NCI-H2107 treated with DMSO at 0.1 percent for 48 hours (cell line): ENCODE results near the gene NOS3.

Source experiments
- DNase-seq: peaks from one replicate; lab custom pipeline; 2025; ENCODE audit not compliant: unreplicated experiment; lab: John Stamatoyannopoulos, UW

NOS3 gene

DNA sequence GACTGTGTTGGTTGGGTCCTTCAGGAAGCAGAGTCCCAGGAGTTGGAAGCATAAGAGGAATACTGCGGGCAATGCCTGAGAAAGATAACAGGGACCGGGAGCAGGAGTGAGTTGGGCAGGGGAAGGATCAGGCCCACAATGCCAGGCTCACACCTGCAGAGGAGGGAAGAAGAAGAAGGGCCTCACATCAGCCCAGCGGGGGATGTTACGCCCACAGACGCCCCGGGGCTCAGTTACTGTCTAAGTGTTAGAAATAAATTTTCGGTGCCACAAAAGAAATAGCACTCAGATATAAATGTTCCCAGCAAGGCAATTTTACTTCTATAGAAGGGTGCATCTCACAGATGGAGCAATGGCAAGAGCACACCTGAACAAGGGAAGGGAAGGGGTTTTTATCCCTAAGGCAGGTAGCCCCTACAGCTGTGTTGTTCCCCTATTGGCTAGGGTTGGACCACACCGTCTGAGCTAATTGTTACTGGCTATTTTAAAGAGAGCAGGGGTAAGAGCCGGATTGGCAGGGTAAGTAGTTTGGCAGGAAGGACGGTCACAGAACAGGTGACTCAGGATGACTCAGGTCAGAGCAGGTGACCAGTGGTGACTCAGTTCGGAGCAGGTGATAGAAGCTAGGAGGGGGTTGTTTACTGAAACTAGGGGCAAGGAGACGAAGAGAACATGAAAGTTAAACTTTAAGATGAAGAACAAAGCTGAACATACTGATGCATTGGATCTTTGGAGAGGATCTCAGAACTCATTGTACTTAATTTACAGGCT is at the start of gene NOS3:
Gene NOS3 (plus strand): TSS at position 602 of the 771 bp plus-strand sequence. CDS start 2,787 bp downstream, outside the sequence.
- no peak for DNase-seq

DNA sequence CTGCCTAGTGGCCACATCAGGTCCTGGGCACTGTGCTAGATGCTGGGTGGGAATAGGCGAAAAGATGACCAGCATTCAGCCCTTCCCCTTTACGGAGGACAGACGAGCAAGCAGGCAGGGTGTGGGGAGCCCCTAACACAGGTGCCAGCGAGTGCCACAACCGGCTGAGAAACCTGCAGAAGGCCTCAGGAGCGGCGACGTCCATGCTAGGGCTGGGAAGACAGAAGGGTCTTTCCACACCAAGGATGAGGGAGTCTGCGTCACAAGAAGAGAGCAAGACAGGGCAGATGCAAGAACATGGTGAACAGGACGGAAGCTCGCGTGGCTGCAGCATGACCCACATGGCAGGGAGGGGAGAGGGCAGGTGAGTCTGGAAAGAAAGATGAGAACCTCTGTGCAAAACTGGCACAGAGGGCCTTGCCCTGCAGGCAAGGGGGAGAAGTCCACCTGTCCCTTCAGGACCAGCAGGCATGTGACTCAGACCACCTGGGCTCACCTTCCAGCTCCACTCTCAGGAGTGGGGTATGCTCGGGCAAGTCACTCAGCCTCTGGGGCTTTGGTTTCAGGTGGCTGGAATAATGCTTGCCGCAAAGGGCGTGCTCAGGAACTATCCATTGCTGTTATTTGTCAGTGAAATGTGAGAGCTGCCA is 49.3 kb upstream of the NOS3 start:
- DNase-seq = peak; percentile 85

DNA sequence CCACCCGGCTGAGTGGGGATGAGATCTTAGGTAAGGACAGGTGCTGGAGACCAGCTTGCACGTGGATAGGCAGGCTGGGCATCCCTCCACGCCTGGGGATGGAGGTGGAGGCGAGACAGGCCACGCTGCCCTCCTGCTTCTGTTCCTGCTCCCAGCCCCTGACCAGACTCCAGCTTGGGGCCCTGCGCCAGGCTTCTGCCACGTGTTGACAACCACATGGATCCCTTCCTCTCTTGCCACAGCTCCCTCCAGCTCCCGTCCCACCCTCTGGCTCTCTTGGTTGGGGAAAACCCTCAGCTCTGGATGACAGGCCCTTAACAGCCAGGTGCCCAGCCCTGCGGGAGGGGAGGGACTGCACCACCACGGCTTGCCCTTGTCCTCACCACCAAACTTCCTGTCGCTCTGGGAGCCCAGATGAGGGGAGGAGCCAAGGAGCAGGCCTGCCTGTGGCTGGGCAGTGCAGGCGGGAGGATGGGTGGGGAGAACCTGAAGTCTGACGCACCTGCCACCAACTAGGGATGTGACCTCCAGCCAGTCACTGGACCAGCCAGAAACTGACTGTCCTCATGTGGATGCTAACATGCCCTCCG is 48.7 kb upstream of the NOS3 start:
- DNase-seq = peak; percentile 80

DNA sequence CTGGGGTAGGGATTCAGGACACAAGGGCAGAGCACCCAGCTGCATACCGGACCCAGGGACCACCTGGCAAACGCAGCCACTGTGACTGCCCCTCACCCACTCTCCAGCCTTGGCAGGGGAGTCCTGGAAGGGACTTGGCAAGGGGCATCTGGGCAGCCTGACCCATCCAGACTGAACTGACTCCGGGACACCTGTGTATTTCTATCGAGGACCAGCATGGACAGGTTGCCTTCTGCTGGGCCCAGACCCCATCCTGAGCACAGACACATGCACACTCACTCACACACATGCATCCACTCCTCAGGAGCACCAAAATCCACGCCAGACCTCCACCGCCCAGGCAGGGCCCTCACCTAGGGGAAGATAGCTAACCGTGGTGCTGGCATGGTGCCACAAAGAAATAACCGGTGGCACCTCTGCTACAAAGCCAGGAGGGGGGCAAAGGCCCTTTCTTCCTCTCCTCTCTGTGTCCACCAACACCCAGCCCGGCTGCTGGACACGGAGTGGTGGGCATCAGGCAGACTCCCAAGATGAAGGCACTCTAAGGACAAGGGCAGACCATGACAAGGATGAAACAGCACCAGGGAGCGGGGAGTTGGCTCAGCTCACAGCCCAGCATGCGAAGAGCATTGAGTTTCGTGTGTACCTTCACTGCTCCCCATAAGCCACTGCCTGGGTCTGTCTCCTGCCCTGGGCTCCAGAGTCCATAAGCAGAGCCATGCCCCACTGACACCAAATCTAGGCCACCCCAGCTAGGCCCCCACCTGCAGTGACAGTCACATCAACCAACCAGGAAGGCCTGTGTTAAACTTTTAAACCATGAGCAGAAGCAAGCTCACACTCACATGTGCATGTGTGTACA is 48.0 kb upstream of the NOS3 start:
- DNase-seq = no peak

DNA sequence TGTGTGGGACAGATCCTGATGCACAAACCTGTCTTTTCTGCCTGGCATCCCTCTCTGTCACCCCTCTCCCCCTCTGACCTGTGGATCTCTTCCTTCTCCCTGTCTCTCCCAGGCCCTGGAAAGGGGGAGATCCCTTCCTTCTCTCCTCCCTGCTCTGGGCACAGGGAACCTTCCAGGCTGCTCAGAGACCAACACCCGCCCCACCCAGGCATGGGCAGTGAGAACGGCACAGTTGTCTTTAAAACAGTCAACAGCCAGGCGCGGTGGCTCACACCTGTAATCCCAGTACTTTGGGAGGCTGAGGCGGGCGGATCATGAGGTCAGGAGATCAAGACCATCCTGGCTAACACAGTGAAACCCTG is 47.4 kb upstream of the NOS3 start:
- no peak for DNase-seq

DNA sequence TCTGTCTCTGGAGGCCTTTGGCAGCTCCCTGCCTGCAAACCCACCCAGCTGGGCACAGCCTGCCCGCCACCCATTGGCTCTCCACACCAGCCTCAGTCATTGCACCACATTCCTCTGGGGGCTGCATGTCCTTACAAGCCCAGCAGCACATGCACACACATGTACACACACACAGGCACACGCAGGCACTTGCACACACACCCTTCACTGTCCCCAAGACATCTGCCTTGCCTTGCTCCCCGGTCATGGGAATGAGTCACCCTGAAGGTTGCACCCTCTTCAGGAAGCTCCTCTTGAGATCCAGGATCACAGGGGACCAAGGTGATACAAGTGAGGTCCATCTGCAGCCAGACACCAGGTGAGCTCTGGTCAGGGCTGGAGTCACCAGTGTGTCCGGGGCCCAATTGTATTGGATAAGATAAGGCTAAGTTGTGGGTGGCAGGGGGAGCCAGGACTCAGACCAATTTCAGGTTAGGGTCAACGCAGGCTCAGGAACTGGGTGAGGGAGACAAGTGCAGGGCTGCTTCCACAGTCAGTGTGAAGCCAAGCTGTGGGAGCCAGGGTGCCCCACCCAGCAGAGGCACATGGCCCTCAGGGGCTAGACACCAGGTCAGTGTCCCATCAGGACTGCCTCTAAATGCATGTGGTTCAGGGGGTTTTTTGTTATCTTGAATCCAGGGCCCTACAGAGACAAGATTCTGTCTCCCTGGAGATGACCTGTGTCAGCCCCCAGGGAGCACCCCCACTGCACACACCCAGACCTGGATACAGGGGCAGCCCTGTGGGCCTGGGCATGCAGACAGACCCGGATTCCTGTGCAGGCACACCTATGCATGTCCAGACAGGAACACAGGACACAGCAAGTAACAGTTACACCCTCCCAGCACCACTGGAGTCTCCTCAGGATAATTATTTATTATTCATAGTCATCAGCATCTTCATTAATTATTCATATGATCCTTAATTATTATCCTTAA is 46.5 kb upstream of the NOS3 start:
- no peak for DNase-seq

DNA sequence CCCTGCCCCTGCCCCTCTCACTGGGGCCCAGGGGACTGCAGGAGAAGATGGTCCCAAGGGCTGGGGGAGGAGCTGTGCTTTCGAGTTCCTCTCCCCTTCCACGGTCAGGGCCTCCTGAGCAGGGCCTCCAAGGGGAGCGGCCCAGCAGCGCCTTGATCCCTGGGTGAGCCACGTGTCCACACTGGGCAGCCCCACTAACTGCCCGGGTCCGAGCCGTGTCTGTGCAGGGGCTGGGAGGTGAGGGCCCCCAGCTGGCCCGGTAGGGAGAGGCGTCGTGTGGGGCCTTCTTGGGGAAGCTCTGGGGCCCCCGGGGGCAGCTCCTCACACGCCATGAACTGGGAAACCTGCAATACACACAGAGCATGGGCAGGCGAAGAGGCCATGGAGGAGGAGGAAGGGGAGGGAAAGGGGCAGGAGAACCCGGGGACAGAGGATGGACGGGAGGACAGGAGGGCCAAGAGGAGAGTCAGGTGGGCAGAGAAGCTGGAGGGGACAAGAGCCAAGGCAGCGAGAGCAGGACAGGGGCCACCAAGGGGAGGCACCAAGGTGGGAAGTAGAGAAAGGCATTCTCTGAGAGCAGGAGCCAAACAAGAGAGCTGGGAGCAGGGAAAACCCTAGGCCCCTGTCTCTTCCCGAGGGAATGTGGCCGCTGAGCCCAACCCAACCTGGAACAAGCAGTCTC is 45.5 kb upstream of the NOS3 start:
- DNase-seq = no peak

DNA sequence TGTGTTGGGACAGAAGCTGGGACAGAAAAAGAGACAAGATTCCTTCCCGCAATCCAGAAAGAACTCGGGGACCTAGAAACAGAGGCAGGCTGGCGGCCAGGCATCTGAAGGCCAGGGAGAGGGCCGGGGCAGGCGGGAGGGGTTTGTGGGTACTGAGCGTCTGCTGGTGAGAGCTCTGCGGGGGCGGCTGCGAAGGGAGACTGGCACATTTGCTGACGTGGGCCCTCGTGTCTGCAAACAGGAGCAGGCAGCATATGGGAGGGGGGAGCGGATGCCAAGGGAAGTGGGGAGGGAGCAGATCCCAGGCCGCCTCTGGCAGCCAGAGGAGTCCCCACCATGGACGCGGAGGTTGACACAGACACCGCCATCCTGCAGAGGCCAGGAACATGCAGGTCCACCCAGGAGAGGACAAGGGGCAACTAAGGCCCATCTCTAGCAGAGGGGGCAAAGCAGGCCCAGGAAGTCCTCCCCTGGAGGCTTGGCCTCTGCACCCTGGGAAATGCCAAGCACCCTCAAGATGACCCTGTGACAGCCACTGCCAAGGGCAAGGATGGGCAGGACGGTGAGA is 44.9 kb upstream of the NOS3 start:
- no peak for DNase-seq

DNA sequence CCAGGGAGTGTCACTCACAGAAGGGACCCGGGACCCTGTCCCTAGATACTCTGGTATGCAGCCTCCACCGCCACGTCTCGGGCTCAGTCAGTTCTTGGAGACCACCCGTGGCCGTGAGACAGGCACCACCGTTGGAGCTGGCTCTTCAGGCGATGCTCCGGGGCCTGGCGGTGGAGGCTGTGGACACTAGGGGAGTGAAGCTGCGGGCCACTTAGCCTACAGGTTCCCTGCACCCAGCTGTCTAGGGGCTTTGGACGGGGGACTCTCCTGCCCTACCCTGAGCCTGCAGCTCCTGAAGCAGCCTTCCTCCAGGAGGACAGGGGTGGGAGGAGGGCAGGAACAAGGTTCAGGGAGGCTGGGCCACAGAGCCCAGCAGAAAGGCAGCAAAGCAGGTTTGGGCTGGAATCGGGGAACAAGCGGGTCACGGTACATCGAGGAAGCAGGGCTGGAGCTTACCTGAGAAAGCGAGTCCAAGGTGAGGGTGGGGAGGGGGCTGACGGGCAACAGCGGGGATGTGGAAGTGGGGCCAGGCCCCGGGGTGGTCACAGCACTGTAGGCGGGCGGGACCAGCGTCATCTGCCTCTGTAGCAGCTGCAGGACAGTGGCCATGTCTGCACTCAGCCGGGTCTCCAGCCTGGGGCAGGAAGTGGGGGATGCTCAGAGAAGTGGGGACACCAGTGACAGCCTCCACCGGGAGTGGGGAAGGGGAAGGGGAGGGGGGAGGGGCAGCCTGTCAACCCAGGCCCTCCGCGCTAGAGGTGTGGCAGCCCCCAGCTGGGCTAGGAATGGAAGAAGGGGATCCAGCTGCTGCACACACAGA is 44.2 kb upstream of the NOS3 start:
- no peak for DNase-seq

DNA sequence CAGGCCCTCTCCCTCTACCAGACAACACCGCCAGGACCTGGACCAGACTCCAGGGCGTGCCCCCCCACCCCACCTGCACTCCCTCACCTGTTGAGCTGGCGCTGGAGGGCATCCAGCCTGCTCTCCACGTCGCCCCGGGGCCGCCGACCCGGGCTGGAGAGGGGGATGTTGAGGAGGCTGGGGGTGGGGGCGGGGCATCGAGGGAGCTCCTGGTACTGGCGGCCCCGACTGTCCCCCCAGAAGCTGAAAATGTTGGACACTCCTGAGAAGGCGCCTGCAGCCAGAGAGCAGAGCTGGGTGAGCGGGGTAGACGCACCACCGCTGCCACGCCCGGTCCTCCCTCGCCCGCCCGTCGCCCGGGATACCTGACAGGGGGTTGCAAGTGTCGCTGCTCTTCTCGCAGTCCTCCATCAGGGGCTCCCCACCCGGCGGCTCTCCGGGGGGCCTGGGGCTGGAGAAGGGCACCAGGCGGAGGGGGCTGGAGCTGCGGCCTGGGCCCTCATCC is 43.5 kb upstream of the NOS3 start:
- DNase-seq = no peak

DNA sequence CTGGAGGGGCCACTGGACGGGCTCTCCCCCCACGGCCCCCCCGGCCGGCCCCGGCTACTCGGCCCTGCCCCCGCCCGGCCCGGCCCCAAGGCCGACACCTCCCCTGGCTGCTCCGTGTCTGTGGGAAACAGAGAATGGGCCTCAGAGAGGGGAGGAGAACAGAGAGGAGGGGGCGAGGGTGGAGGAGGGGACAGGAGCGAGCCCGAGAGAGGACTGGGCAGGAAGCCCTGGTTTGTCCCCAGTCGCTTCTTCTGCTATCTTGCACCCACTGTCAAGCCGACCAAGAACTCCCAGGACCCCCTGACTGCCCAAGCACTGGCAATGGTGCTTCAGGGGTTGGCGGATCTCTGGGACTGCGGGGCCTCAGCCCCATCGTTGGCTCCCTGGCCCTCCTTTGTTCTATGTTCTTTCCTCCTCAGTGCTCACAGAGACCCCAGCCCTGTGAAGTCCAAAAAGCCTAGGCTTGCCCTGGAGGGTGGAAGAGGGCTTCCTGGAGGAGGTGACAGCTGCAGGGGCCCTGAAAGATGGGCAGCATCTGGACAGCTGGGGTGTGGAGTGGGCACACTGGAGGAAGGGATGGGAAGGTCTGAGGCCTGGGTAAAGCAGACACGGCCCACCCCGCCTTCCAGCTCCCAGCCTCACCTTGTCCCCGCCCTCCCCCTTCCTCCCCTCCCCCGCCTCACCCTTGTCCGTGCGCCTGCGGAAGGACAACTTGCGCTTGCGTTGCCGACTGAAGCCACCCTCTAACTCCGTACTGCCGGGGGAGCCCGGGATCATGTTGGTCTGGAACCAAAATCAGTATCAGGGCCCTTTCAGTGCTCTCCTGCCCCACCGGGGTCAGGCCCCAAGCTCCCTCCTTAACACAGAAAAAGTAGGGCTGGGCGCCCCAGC is 42.8 kb upstream of the NOS3 start:
- no peak for DNase-seq

DNA sequence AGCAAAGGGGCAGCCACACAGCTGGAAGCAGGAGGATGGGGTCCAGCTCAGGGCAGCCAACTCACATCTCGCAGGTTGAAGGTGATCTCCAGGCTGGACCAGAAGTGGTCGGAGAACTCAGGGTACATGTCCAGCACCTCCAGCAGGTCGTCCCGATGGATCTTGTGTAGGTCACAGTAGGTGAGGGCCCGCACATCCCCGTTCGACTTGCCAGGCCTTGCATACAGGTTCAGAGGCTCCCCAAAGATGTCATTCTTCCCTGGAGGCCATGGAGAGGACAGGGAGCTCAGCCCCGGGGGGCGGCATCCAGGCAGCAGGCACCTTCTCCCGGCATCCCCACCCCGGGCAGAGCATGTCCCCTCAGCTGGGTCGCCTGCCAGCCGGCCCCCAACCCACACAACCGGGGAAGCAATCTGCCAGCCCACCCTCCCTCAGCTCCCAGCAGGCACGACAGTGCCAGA is 42.0 kb upstream of the NOS3 start:
- no peak for DNase-seq

DNA sequence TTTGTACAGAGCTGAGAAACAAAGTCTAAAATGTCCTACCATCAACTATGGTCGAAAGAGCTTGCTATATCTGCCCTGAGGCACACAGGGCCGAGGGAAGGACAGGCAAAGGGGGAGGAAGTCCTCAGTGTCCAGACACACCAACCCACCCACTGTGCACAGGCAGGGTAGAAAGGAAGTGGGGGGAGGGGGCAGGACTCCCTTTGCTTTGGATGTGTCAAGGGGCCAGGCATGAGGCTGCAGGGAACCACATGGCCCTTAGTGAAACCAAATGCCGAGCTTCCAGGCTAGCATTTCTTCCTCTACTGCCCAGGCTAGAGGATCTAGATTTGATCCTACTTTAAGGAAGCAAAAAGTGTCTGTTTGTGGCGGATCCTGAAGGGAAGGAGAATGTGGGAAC is 41.3 kb upstream of the NOS3 start:
- DNase-seq = no peak

DNA sequence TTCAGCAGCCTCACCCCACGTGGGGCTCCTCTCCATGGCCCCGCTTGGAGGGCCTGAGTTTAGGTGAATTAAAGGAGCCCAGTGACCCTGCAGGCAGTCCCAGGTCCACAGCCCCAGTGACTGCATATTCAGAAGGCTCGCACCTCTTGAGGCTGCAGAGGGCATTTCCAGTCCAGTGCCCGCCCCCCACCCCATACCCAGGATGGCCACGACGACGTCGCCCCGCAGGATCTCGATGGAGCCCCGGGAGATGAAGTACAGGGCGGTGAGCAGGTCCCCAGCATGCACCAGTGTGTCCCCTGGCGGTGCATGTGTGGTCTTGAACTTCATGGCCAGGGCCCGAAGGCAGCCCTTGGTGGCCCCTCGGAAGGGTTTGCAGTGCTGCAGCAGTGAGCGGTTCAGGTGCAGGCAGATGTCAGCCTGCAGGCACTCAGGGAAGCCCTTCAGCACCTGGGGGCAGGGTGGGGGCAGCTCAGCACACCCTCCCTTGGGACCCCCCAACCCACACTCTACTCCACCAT is 40.8 kb upstream of the NOS3 start:
- no peak for DNase-seq

DNA sequence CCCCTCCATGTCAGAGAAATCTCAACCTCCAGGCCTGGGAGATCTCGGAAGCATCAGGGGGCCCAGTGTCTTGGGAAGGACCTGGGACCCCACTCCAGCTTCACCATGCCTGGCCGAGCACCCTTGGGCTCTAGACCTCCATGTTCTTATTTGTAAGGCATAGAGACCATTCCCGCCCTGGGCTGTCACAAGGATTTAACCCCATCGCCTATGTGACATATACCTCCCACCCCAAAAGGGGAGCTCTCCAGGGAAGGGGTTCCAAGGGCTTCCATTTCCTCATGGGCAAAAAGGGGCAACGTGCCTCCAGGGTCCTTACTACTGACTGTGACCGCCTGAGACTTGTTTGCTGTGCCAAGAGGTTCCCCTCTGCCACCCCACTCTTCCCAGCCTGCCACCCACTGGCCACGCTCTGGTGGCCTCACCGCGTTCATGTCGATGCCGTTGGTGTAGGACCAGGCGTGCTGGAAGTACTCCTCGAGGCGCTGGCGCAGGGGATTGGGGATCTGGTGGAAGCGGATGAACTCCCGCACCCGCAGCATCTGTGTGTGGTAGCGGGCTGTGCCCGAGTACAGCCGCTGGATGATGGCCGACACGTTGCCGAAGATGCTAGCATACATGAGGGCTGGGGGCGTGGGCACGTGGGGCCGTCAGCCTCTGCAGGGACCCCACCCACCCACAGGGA is 40.2 kb upstream of the NOS3 start:
- DNase-seq = no peak

DNA sequence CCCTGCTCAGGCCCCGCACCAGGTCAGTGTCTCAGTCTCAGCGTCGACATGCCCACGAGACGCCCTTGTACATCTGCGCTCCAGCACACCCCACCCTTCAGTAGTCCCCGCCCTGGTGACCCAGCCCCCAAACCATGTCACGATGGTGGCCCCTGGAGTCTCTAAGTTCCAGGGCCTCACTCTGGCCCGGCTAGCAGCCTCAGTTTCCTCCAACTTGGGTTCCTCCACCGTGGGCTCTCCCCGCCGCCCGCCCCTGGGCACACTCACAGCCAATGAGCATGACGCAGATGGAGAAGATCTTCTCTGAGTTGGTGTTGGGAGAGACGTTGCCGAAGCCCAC is 39.7 kb upstream of the NOS3 start:
- DNase-seq = no peak

DNA sequence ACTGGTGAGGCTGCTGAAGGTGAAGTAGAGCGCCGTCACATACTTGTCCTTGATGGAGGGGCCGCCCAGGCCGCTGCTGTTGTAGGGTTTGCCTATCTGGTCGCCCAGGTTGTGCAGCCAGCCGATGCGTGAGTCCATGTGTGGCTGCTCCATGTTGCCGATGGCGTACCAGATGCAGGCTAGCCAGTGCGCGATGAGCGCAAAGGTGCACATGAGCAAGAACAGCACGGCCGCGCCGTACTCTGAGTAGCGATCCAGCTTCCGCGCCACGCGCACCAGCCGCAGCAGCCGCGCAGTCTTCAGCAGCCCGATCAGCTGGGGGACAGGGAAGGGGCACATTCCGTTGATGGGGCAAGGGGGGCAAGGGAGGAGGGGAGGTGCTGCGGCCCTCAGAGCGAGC is 39.3 kb upstream of the NOS3 start:
- DNase-seq = no peak
